ENCODE results near the gene ACKR4. TPM values are rescaled to one million over a fixed set of nuclear protein-coding genes. Genes with fewer than 3 reads are reported as not detected.
A peak's percentile ranks its signal among the peaks of the same experiment; 100 is the strongest.

ACKR4 gene
- total and polyA plus RNA-seq, 2 donors (not counting 3 experiments of a cell fraction or from before 2014, with no cell fraction given): 3.2 to 14.3 TPM

DNA sequence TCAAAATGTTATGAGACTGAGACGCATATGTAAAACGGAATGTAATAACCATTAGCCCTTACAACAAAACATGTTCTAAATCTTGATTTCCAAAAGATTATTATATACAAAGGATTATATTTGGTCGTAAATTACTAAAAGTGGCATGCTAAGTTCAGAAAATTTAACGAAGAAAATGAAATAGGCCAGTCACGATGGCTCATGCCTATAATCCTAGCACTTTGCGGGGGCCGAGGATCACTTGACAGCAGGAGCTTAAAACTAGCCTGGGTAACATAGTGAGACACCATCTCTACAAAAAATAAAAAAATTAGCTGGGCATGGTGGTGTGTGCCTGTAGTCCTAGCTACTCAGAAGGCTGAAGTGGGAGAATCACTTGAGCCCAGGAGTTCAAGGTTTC lies 33.5 kb downstream of the ACKR4 start:
- Histone ChIP-seq H3K9me1 (replicated peaks; ENCODE audit: control insufficient read depth, extremely low read depth, insufficient read depth, low read length) (no peaks in the 10 kb centered on the region), H3K36me3 (ENCODE audit: control insufficient read depth in 2 of 2, extremely low read depth in 1 of 2, insufficient read depth in 2 of 2, low read length in 2 of 2) (peaks cover 0 to 2% of the 10 kb centered on the region in 2 experiments), H3K4me3 (replicated peaks in 1 of 3; ENCODE audit: insufficient read depth in 1 of 3, low read depth in 1 of 3, low read length in 3 of 3) (no peak overlapping the region), H3K4me2 (ENCODE audit: insufficient read depth, low read length) (peak overlapping the region; percentile 86), H3K9me3 (replicated peaks; ENCODE audit: control insufficient read depth, insufficient read depth, low read length) (no peaks in the 10 kb centered on the region), H4K20me1 (replicated peaks; ENCODE audit: control insufficient read depth, extremely low read depth, insufficient read depth, low read length) (no peaks in the 10 kb centered on the region), H3K79me2 (ENCODE audit: control insufficient read depth, insufficient read depth, low read length) (no peaks in the 10 kb centered on the region), H3K27me3 (ENCODE audit: control insufficient read depth in 2 of 2, insufficient read depth in 2 of 2, low read length in 2 of 2) (no peaks in the 10 kb centered on the region), H3K27ac (ENCODE audit: insufficient read depth, low read depth, low read length) (peak overlapping the region; percentile 91), H3K4me1 (ENCODE audit: control insufficient read depth, extremely low read depth, insufficient read depth, low read length) (peaks cover 13% of the 10 kb centered on the region), H3K9ac (replicated peaks; ENCODE audit: extremely low read depth, insufficient read depth, low read length) (peak overlapping the region; percentile 69), H2AFZ (ENCODE audit: low read depth, low read length) (no peak overlapping the region)
- dilution Hi-C loops (cut with MboI; ENCODE audit: extremely low pct_ligation_motif_present, low sequenced_read_pairs): loop anchor here (25.0 kb wide), 1 partner anchor 93 kb away; no protein-coding TSS in a partner anchor
- intact Hi-C loops (cut with micrococcal nuclease): loop anchor here (1.0 kb wide), 1 partner anchor 8 kb away; no protein-coding TSS in a partner anchor
- TF ChIP-seq, protein P1, sequence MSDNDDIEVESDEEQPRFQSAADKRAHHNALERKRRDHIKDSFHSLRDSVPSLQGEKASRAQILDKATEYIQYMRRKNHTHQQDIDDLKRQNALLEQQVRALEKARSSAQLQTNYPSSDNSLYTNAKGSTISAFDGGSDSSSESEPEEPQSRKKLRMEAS (IDR thresholded peaks at IDR 0.05; ENCODE audit: insufficient read depth, insufficient read length): no peak
- TF ChIP-seq, protein P2, sequence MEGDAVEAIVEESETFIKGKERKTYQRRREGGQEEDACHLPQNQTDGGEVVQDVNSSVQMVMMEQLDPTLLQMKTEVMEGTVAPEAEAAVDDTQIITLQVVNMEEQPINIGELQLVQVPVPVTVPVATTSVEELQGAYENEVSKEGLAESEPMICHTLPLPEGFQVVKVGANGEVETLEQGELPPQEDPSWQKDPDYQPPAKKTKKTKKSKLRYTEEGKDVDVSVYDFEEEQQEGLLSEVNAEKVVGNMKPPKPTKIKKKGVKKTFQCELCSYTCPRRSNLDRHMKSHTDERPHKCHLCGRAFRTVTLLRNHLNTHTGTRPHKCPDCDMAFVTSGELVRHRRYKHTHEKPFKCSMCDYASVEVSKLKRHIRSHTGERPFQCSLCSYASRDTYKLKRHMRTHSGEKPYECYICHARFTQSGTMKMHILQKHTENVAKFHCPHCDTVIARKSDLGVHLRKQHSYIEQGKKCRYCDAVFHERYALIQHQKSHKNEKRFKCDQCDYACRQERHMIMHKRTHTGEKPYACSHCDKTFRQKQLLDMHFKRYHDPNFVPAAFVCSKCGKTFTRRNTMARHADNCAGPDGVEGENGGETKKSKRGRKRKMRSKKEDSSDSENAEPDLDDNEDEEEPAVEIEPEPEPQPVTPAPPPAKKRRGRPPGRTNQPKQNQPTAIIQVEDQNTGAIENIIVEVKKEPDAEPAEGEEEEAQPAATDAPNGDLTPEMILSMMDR (IDR thresholded peaks at IDR 0.05; ENCODE audit: extremely low read depth in 1 of 2, insufficient read depth in 1 of 2, low read depth in 1 of 2, low read length in 2 of 2): no peak
- TF ChIP-seq JUN (IDR thresholded peaks at IDR 0.05; ENCODE audit: borderline replicate concordance, insufficient read depth, insufficient read length, low read depth) (no peak), POLR2A (IDR thresholded peaks at IDR 0.05; ENCODE audit: low read depth, low read length) (no peak), MYC (IDR thresholded peaks at IDR 0.05; ENCODE audit: low read depth, low read length) (no peak), POLR2AphosphoS5 (IDR thresholded peaks at IDR 0.05; ENCODE audit: insufficient read depth, low read depth, low read length) (no peak), EZH2 (IDR thresholded peaks at IDR 0.05; ENCODE audit: borderline replicate concordance, low read depth, low read length, severe bottlenecking) (no peak), FOS (IDR thresholded peaks at IDR 0.05; ENCODE audit: borderline replicate concordance, insufficient read depth, low read length) (no peak), GATA2 (IDR thresholded peaks at IDR 0.05; ENCODE audit: insufficient read depth, insufficient read length, low read depth, low read length) (no peak)
- FAIRE-seq: no peak
- ChIA-PET CTCF (interaction anchor here (0.9 to 2.9 kb wide), 4 partner anchors 12 to 94 kb away, joined by 3 to 15 read pairs (median 4); no protein-coding TSS in a partner anchor), POLR2A (no interaction called here)
- no peak for DNase-seq (ENCODE audit: low read depth, low spot score)
- no TSS peak for BruUV-seq (replicated peaks)
